NCI-H2081 (cell line): ENCODE results near the gene ZMYND8.
"Not testable (repeated sequence)": the region's sequence is repeated elsewhere in the genome, so short reads cannot be mapped to it uniquely, and the experiment has no call there.

Source experiments
- DNase-seq, 2 experiments: peaks; one replicate each; lab custom pipeline; 2025; lab: John Stamatoyannopoulos, UW

The ZMYND8 gene

GRCh38 chr20:47204008-47204849, 152.3 kb downstream of the ZMYND8 start:
- no peak for DNase-seq

- DNase-seq, result no peak
Measured at GRCh38 chr20:47202733-47203667, 153.5 kb downstream of the ZMYND8 start.

- no peak for DNase-seq
Measured at GRCh38 chr20:47201074-47201730, 155.3 kb downstream of the ZMYND8 start.

GRCh38 chr20:47198996-47199552, 157.4 kb downstream of the ZMYND8 start:
- no peak for DNase-seq

- no peak for DNase-seq
Measured at GRCh38 chr20:47198254-47198671, 158.2 kb downstream of the ZMYND8 start.

- DNase-seq, result peak; percentile 70 to 71
Measured at GRCh38 chr20:47196091-47197081, 160.1 kb downstream of the ZMYND8 start.

- no peak for DNase-seq
Measured at GRCh38 chr20:47195573-47195972, 160.9 kb downstream of the ZMYND8 start.

GRCh38 chr20:47191956-47192355, 164.5 kb downstream of the ZMYND8 start:
- no peak for DNase-seq

- no peak for DNase-seq
Measured at GRCh38 chr20:47191074-47191673, 165.3 kb downstream of the ZMYND8 start.

GRCh38 chr20:47189060-47189459, 167.4 kb downstream of the ZMYND8 start:
- no peak for DNase-seq

- DNase-seq, result no peak
Measured at GRCh38 chr20:47188540-47188939, 168.0 kb downstream of the ZMYND8 start.

GRCh38 chr20:47187450-47188195, 168.9 kb downstream of the ZMYND8 start:
- no peak for DNase-seq

- no peak for DNase-seq
Measured at GRCh38 chr20:47183367-47183766, 173.1 kb downstream of the ZMYND8 start.

GRCh38 chr20:47181056-47181862, 175.2 kb downstream of the ZMYND8 start:
- DNase-seq, result peak in 1 of 2 experiments; percentile 14

- no peak for DNase-seq
Measured at GRCh38 chr20:47179267-47179666, 177.2 kb downstream of the ZMYND8 start.

- no peak for DNase-seq
Measured at GRCh38 chr20:47178851-47179250, 177.6 kb downstream of the ZMYND8 start.

GRCh38 chr20:47178277-47178676, 178.2 kb downstream of the ZMYND8 start:
- no peak for DNase-seq

GRCh38 chr20:47176217-47176616, 180.3 kb downstream of the ZMYND8 start:
- DNase-seq, result not testable (repeated sequence)

GRCh38 chr20:47175493-47175892, 181.0 kb downstream of the ZMYND8 start:
- peak in 1 of 2 experiments; percentile 34 for DNase-seq
